HL-60 (cell line): ENCODE results near the gene SLC5A4.

Experiments
- DNase-seq, 2 experiments: peaks; one replicate each; pipeline ENCODE4 v3.0.0-alpha.2; 2010 to 2020; ENCODE audit warnings: low read depth in 1 of 2, low spot score in 1 of 2
- H3K27ac ChIP-seq: fragments of 250-450 bp; sonication (Bioruptor Pico); replicated peaks from 2 replicates; pipeline ENCODE4 v1.5.1; 2020; ENCODE audit warnings: mild to moderate bottlenecking, moderate library complexity
- H3K27me3 ChIP-seq: fragments of 250-450 bp; sonication (Bioruptor Pico); 2 replicates; pipeline ENCODE4 v1.5.1; 2021; ENCODE audit warnings: mild to moderate bottlenecking, moderate library complexity; ENCODE audit not compliant: insufficient read depth, poor library complexity, severe bottlenecking
- H3K4me3 ChIP-seq: replicated peaks from 2 replicates; pipeline ENCODE4 v1.5.1; 2011; ENCODE audit warnings: mild to moderate bottlenecking, control low read depth, low read length; ENCODE audit not compliant: insufficient read depth
- CTCF ChIP-seq: IDR thresholded peaks from one replicate; pipeline ENCODE4 v1.5.1; 2011; ENCODE audit warnings: low read length, control low read depth, inconsistent platforms; ENCODE audit not compliant: insufficient read depth
- GABPA ChIP-seq: IDR thresholded peaks from 2 replicates; pipeline ENCODE4 v1.6.1; 2012; ENCODE audit warnings: low read depth
- POLR2AphosphoS5 ChIP-seq: IDR thresholded peaks from 2 replicates; pipeline ENCODE4 v1.6.1; 2012; ENCODE audit warnings: low read depth
- REST ChIP-seq: IDR thresholded peaks from 2 replicates; pipeline ENCODE4 v1.6.1; 2012; ENCODE audit warnings: low read depth; ENCODE audit not compliant: insufficient replicate concordance
- SPI1 ChIP-seq: IDR thresholded peaks from 2 replicates; pipeline ENCODE4 v1.6.1; 2012; ENCODE audit warnings: low read depth, mild to moderate bottlenecking, borderline replicate concordance

SLC5A4 gene

GRCh38 chr22:32222991-32223390, 32.2 kb downstream of the SLC5A4 start:
- Histone ChIP-seq H3K4me3 (no peak overlapping the region), H3K27me3 (no peaks in the 10 kb centered on the region), H3K27ac (no peak overlapping the region)
- no peak for TF ChIP-seq GABPA
- TF ChIP-seq REST = no peak
- no peak for TF ChIP-seq CTCF
- TF ChIP-seq SPI1 = no peak
- no peak for TF ChIP-seq POLR2AphosphoS5
- DNase-seq = no peak

GRCh38 chr22:32219026-32219425, 36.1 kb downstream of the SLC5A4 start:
- no peaks in the 10 kb centered on the region for H3K27me3 ChIP-seq
- peak overlapping the region; percentile 96 for H3K27ac ChIP-seq
- H3K4me3 ChIP-seq = no peak overlapping the region
- peak; percentile 80 to 91 for DNase-seq
- TF ChIP-seq SPI1 = peak; percentile 26; the same call in 1 of the 2 replicates
- TF ChIP-seq REST = no peak

- no peaks in the 10 kb centered on the region for H3K27me3 ChIP-seq
- DNase-seq = peak; percentile 82 to 93
- peak overlapping the region; percentile 96 for H3K27ac ChIP-seq
- no peak for TF ChIP-seq GABPA
- no peak for TF ChIP-seq CTCF
- TF ChIP-seq REST = no peak
- TF ChIP-seq SPI1 = 0 out of 2 replicates have a peak, but pooled peaks have one; percentile 14
- TF ChIP-seq POLR2AphosphoS5 = peak; percentile 87
- no peak overlapping the region for H3K4me3 ChIP-seq
Observed at GRCh38 chr22:32218470-32218869, 36.7 kb downstream of the SLC5A4 start.

GRCh38 chr22:32217465-32217864, 37.7 kb downstream of the SLC5A4 start:
- TF ChIP-seq SPI1 (no peak), CTCF (no peak), REST (no peak), GABPA (no peak), POLR2AphosphoS5 (no peak)
- Histone ChIP-seq H3K27ac (peak overlapping the region; percentile 96), H3K4me3 (no peak overlapping the region), H3K27me3 (no peaks in the 10 kb centered on the region)
- DNase-seq = no peak
